GM18858 (cell line): ENCODE measurements around the gene DPEP2.
A peak's percentile ranks its signal among the peaks of the same experiment; 100 is the strongest.
"Not testable (repeated sequence)": the region's sequence is repeated elsewhere in the genome, so short reads cannot be mapped to it uniquely, and the experiment has no call there.

Experiments used
- ATAC-seq: cut with Tn5 transposase; IDR thresholded peaks from one replicate; pipeline ENCODE4 v1.9.1; 2021; ENCODE audit not compliant: unreplicated experiment

Gene DPEP2

GRCh38 chr16:67998779-67999688 lies at the start of gene DPEP2:
Gene DPEP2 (minus strand): TSS chr16:67999484. CDS start chr16:67993212, 6,272 bp downstream.
- ATAC-seq: not testable (repeated sequence)

GRCh38 chr16:68047987-68048386 lies 48.7 kb upstream of the DPEP2 start:
- no peak for ATAC-seq

- no peak for ATAC-seq
These were observed 46.8 kb upstream of the DPEP2 start for GRCh38 chr16:68046106-68046505.

GRCh38 chr16:68041783-68042182 lies 42.5 kb upstream of the DPEP2 start:
- ATAC-seq: no peak

GRCh38 chr16:68040506-68041288 lies 41.4 kb upstream of the DPEP2 start:
- ATAC-seq: no peak

- ATAC-seq: no peak
These were observed 38.7 kb upstream of the DPEP2 start for GRCh38 chr16:68037841-68038597.

- ATAC-seq: no peak
These were observed 35.9 kb upstream of the DPEP2 start for GRCh38 chr16:68035227-68035626.

GRCh38 chr16:68033101-68033500 lies 33.8 kb upstream of the DPEP2 start:
- no peak for ATAC-seq

- ATAC-seq: no peak
These were observed 32.7 kb upstream of the DPEP2 start for GRCh38 chr16:68031951-68032350.

- not testable (repeated sequence) for ATAC-seq
These were observed 30.8 kb upstream of the DPEP2 start for GRCh38 chr16:68030108-68030507.

- no peak for ATAC-seq
These were observed 29.7 kb upstream of the DPEP2 start for GRCh38 chr16:68028996-68029395.

GRCh38 chr16:68022728-68023537 lies 23.6 kb upstream of the DPEP2 start, which contains the start of the genes DDX28 and DUS2:
Gene DDX28 (minus strand): TSS chr16:68023232. CDS start chr16:68023202, 30 bp downstream.
Gene DUS2 (plus strand): TSS chr16:68023284. CDS start chr16:68038024, 14,740 bp downstream.
- ATAC-seq: peak; percentile 41

- ATAC-seq: no peak
These were observed 23.0 kb upstream of the DPEP2 start for GRCh38 chr16:68022278-68022727.

- ATAC-seq: no peak
These were observed 22.2 kb upstream of the DPEP2 start for GRCh38 chr16:68021490-68021889.

- no peak for ATAC-seq
These were observed 19.9 kb upstream of the DPEP2 start for GRCh38 chr16:68019167-68019680.

- ATAC-seq: no peak
These were observed 16.4 kb upstream of the DPEP2 start, which contains the start of gene DPEP2NB for GRCh38 chr16:68015681-68016080. Gene DPEP2NB (minus strand): TSS chr16:68015911. CDS start chr16:68015770, 141 bp downstream.

GRCh38 chr16:68013440-68013839 lies 14.2 kb upstream of the DPEP2 start:
- ATAC-seq: no peak

GRCh38 chr16:68009872-68010271 lies 10.6 kb upstream of the DPEP2 start:
- not testable (repeated sequence) for ATAC-seq

- no peak for ATAC-seq
These were observed 10.0 kb upstream of the DPEP2 start for GRCh38 chr16:68009157-68009735.
